ENCODE measurements around the gene ARHGAP15. TPM values are rescaled to one million over a fixed set of nuclear protein-coding genes. Genes with fewer than 3 reads are reported as not detected.

The ARHGAP15 gene
- total and polyA plus RNA-seq, 10 donors = 55.8 to 219 (median 130) TPM

DNA sequence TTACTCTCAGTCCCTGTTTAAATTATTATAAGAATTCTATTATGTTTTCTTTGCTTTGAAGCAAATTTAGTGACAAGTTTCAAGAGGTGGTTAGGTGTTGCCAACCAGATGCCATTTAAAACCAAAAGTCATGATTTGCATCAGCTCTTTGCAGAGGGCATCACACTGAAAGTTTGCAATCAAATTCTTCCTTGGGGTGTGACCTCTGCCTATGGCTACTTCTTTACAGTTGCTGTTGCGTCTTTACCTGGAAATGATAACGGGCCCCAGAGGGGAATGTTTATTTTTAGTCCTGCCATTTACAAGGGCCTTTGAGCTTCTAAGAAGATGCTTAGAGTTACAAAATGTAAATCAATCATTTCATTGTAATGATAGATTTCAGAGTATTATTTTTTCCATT lies 561.0 kb downstream of the ARHGAP15 start:
- Histone ChIP-seq H3K9me3 (no peaks in the 10 kb centered on the region), H3K4me1 (peaks cover 0 to 28% (median 1%) of the 10 kb centered on the region in 6 donors), H3K4me3 (no peak overlapping the region), H3K27me3 (replicated peaks in 1 of 7) (no peaks in the 10 kb centered on the region), H3K36me3 (no peaks in the 10 kb centered on the region), H3K27ac (peak overlapping the region in 1 of 8 donors; percentile 65)
- DNase-seq = no peak
- intact Hi-C loops (cut with DNase I; ENCODE audit: low total_unique reads) = no loop called here
- TF ChIP-seq POLR2A (IDR thresholded peaks at IDR 0.05) (no peak), POLR2AphosphoS5 (IDR thresholded peaks at IDR 0.05) (no peak)
- TF ChIP-seq, protein P1, sequence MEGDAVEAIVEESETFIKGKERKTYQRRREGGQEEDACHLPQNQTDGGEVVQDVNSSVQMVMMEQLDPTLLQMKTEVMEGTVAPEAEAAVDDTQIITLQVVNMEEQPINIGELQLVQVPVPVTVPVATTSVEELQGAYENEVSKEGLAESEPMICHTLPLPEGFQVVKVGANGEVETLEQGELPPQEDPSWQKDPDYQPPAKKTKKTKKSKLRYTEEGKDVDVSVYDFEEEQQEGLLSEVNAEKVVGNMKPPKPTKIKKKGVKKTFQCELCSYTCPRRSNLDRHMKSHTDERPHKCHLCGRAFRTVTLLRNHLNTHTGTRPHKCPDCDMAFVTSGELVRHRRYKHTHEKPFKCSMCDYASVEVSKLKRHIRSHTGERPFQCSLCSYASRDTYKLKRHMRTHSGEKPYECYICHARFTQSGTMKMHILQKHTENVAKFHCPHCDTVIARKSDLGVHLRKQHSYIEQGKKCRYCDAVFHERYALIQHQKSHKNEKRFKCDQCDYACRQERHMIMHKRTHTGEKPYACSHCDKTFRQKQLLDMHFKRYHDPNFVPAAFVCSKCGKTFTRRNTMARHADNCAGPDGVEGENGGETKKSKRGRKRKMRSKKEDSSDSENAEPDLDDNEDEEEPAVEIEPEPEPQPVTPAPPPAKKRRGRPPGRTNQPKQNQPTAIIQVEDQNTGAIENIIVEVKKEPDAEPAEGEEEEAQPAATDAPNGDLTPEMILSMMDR (IDR thresholded peaks at IDR 0.05 in 8 of 11, conservative IDR thresholded peaks at IDR 0.05 in 3 of 11) = no peak
- 64 to 80% (median 72%) methylated on average over 2 of the region's 2 CpGs for WGBS, 5 donors

DNA sequence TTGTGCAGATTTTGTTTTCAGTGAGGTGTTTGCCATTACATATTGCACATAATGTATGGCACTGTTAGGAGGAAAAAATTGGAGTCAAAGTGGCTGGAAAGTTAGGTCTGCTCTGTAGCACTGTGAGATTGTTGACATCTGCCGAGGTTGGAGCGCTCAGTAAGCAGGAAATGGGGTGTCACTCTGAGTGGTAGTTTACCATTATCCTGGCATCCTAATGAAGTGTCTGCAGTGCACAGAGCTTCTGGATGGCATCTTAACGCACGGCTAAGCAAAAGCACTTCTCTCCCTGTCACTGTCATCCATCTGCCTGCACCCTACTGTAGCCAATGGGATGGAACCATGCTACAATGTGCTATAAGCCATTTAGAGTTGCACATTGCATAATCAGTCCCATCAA lies 561.9 kb downstream of the ARHGAP15 start:
- Histone ChIP-seq H3K36me3 (no peaks in the 10 kb centered on the region), H3K4me1 (peaks cover 0 to 28% (median 1%) of the 10 kb centered on the region in 6 donors), H3K27ac (peak overlapping the region in 3 of 8 donors; percentile 28 to 65 (median 48)), H3K4me3 (no peak overlapping the region), H3K27me3 (replicated peaks in 1 of 7) (no peaks in the 10 kb centered on the region), H3K9me3 (no peaks in the 10 kb centered on the region)
- DNase-seq = no peak
- intact Hi-C loops (cut with DNase I; ENCODE audit: low total_unique reads) = no loop called here
- WGBS, 5 donors = 68 to 86% (median 84%) methylated on average over 4 of the region's 4 CpGs
- TF ChIP-seq POLR2A (IDR thresholded peaks at IDR 0.05) (no peak), POLR2AphosphoS5 (IDR thresholded peaks at IDR 0.05) (no peak)
- TF ChIP-seq, protein P1 (IDR thresholded peaks at IDR 0.05 in 8 of 11, conservative IDR thresholded peaks at IDR 0.05 in 3 of 11) = no peak

DNA sequence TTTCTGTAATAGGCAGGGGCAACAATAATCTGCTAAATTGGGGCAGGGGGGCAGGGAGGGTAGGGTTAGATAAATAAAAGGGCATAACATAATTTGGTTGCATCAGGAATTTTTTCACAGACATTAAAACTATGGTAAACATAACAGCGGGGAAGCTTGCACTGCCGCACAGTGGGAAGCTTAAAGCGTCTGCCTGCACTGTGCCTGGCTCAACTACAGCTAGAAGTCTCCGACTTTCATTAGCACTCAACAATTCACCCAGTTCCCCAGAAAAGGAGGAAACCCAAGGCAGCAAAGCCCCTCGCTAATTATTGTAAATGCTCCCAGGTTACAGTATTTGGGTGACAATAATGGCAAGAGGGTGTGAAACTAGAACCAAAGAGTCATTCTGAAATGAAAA lies 562.9 kb downstream of the ARHGAP15 start:
- Histone ChIP-seq H3K9me3 (no peaks in the 10 kb centered on the region), H3K27ac (peak overlapping the region in 5 of 8 donors; percentile 28 to 65 (median 48)), H3K27me3 (replicated peaks in 1 of 7) (no peaks in the 10 kb centered on the region), H3K4me1 (peaks cover 0 to 19% (median 1%) of the 10 kb centered on the region in 6 donors), H3K36me3 (no peaks in the 10 kb centered on the region), H3K4me3 (no peak overlapping the region)
- intact Hi-C loops (cut with DNase I; ENCODE audit: low total_unique reads) = no loop called here
- DNase-seq = no peak
- no peak for TF ChIP-seq POLR2A (IDR thresholded peaks at IDR 0.05)
- TF ChIP-seq, protein P1 (IDR thresholded peaks at IDR 0.05 in 8 of 11, conservative IDR thresholded peaks at IDR 0.05 in 3 of 11) = no peak
- TF ChIP-seq POLR2AphosphoS5 (IDR thresholded peaks at IDR 0.05) = no peak
- WGBS, 5 donors = 73 to 90% (median 75%) methylated on average over 5 of the region's 5 CpGs

DNA sequence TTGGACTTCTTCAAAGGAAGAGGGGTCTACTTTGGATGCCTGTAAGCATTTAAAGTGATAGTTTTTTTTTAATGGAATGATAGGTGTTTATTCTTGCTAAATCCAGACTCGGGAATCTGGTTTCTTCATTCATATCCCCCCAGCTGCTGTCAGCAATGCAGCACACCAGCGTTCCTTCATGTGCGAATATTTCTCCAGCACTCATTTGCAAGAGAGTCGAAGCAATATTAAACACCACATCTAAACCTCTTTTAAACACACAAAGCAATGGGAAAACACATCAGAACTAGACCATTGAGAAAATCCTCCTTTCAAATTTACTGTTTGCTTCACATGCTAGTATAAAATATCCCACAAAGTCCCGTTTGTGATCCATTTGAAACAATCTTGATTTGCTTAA lies 563.7 kb downstream of the ARHGAP15 start:
- Histone ChIP-seq H3K4me1 (peaks cover 0 to 19% (median 1%) of the 10 kb centered on the region in 6 donors), H3K4me3 (no peak overlapping the region), H3K27ac (peak overlapping the region in 6 of 8 donors; percentile 1 to 65 (median 38)), H3K27me3 (replicated peaks in 1 of 7) (no peaks in the 10 kb centered on the region), H3K36me3 (no peaks in the 10 kb centered on the region), H3K9me3 (no peaks in the 10 kb centered on the region)
- no peak for DNase-seq
- intact Hi-C loops (cut with DNase I; ENCODE audit: low total_unique reads) = no loop called here
- 41 to 73% (median 60%) methylated on average over 5 of the region's 5 CpGs for WGBS, 5 donors
- TF ChIP-seq POLR2AphosphoS5 (IDR thresholded peaks at IDR 0.05) = no peak
- no peak for TF ChIP-seq POLR2A (IDR thresholded peaks at IDR 0.05)
- TF ChIP-seq, protein P1 (IDR thresholded peaks at IDR 0.05 in 8 of 11, conservative IDR thresholded peaks at IDR 0.05 in 3 of 11) = no peak

Data from spleen (tissue), 11 donors.